Ascending aorta (tissue), 2 donors: ENCODE measurements around the gene RHCE. TPM values are rescaled to one million over a fixed set of nuclear protein-coding genes. Genes with fewer than 3 reads are reported as not detected.
A peak's percentile ranks its signal among the peaks of the same experiment; 100 is the strongest.

Experiments used
- DNase-seq, 2 donors: peaks; one replicate each; pipeline ENCODE4 v3.0.0-alpha.2; 2019; ENCODE audit warnings: low spot score in 2 of 2
- H3K27ac ChIP-seq, 2 donors: fragments of 200-600 bp; sonication (generic); one replicate each; pipeline ENCODE4 v1.5.1; 2016 to 2017; ENCODE audit warnings: mild to moderate bottlenecking in 1 of 2
- H3K27me3 ChIP-seq: fragments of 200-600 bp; sonication (generic); one replicate; pipeline ENCODE4 v1.5.1; 2017
- H3K36me3 ChIP-seq, 2 donors: fragments of 200-600 bp; sonication (generic); one replicate each; pipeline ENCODE4 v1.5.1; 2016
- H3K4me1 ChIP-seq, 2 donors: fragments of 200-600 bp; sonication (generic); one replicate each; pipeline ENCODE4 v1.5.1; 2016 to 2017; ENCODE audit warnings: mild to moderate bottlenecking in 1 of 2
- H3K4me3 ChIP-seq, 2 donors: fragments of 200-600 bp; sonication (generic); one replicate each; pipeline ENCODE4 v1.5.1; 2016 to 2017; ENCODE audit warnings: mild to moderate bottlenecking in 1 of 2
- H3K9me3 ChIP-seq, 2 donors: fragments of 200-600 bp; sonication (generic); one replicate each; pipeline ENCODE4 v1.5.1; 2016
- intact Hi-C: fragments of 100-400 bp; cut with DNase I; formaldehyde crosslinking; loops from one replicate; pipeline ENCODE4 v1.15.1; 2023
- total RNA-seq: library from RNA; depleted of rRNA; stranded (reverse); fragments of >200 nt; gene quantifications from one replicate; pipeline ENCODE4 v1.1.0, GENCODE V29; 2016
- TF ChIP-seq, protein P1 (sequence below), 3 experiments: fragments of 200-600 bp in 2 of 3; fragments of 450-650 bp in 1 of 3; sonication (generic) in 2 of 3; IDR thresholded peaks; one replicate each; pipeline ENCODE4 v1.5.1; 2016 to 2019; ENCODE audit warnings: antibody characterized with exemption in 3 of 3, mild to moderate bottlenecking in 1 of 3, moderate library complexity in 1 of 3

Gene RHCE
- total RNA-seq, 1 donor from 2014 or later, result not detected

DNA sequence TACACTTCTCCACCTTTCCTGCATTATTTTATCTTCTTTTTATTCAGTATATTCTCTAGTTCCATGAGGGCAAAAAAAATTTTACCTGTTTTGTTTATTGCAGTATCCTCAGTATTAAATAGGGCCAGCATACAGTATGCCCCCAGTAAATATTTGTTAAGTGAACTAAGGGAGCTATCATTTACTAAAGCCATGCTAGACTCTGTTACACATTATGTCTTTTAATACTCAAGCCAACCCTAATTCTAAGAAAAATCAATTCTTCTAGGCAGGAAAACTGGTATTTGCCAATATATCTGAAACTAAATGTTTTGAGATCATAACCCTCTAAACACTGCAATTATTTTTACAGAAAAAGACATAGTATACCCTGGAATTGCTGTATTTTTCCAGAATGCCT, 64.2 kb downstream of the RHCE start:
- Histone ChIP-seq H3K27ac (peak overlapping the region; percentile 4 to 14), H3K36me3 (peaks cover 52 to 80% of the 10 kb centered on the region in 2 donors), H3K27me3 (no peaks in the 10 kb centered on the region), H3K4me1 (peaks cover 0 to 5% of the 10 kb centered on the region in 2 donors), H3K9me3 (no peaks in the 10 kb centered on the region), H3K4me3 (no peak overlapping the region)
- TF ChIP-seq, protein P1, sequence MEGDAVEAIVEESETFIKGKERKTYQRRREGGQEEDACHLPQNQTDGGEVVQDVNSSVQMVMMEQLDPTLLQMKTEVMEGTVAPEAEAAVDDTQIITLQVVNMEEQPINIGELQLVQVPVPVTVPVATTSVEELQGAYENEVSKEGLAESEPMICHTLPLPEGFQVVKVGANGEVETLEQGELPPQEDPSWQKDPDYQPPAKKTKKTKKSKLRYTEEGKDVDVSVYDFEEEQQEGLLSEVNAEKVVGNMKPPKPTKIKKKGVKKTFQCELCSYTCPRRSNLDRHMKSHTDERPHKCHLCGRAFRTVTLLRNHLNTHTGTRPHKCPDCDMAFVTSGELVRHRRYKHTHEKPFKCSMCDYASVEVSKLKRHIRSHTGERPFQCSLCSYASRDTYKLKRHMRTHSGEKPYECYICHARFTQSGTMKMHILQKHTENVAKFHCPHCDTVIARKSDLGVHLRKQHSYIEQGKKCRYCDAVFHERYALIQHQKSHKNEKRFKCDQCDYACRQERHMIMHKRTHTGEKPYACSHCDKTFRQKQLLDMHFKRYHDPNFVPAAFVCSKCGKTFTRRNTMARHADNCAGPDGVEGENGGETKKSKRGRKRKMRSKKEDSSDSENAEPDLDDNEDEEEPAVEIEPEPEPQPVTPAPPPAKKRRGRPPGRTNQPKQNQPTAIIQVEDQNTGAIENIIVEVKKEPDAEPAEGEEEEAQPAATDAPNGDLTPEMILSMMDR (IDR thresholded peaks at IDR 0.05), result no peak
- intact Hi-C loops, result no loop called here
- DNase-seq, result no peak

DNA sequence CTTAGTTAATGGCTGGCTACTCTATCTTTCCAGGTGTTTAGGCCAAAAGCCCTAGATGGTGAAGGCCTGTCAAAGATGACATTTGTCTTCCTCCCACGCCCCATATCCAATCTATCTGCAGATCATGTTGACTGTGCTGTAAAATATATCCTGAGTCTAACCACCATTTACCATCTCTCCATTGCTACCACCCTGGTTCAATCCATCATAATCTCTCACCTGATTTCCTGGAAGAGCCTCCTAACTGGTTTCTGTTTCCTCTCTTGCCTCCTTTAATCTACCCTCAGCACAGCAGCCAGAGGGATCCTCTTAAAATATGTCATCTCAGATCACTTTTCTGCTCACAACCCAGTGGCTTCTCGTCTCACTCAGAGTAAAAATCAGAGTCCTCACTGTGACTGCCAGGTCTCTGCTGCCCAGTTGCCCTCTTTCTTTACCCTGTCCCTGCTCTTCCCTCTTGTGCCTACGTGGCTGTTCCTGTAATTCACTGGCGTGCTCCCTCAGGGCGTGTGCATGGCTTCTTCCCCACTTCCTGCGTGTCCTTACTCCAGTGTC, 64.7 kb downstream of the RHCE start:
- intact Hi-C loops, result no loop called here
- peak overlapping the region in 1 of 2 donors; percentile 14 for H3K27ac ChIP-seq
- no peaks in the 10 kb centered on the region for H3K9me3 ChIP-seq
- no peak for DNase-seq
- H3K4me3 ChIP-seq, result no peak overlapping the region
- no peaks in the 10 kb centered on the region for H3K27me3 ChIP-seq
- TF ChIP-seq, protein P1 (IDR thresholded peaks at IDR 0.05), result no peak
- H3K36me3 ChIP-seq, result peaks cover 52 to 75% of the 10 kb centered on the region in 2 donors
- H3K4me1 ChIP-seq, result peaks cover 0 to 5% of the 10 kb centered on the region in 2 donors

DNA sequence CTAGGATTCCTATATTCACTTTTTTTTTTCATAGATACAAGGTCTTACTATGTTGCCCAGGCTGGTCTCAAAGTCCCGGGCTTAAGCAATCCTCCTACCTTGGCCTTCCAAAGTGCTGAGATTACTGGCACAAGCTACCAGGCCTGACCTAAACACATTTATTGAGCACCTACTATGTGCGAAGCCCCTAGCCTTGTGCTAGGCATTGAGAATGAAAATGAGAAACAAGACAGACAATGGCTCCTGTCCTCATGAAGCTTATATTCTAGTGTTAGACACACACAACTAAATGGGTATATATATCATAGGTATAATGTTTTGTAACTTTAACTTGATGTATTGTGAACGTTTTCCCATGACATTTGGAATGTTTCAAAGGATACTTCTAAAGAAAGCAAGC, 71.0 kb downstream of the RHCE start:
- Histone ChIP-seq H3K36me3 (peaks cover 43 to 50% of the 10 kb centered on the region in 2 donors), H3K27me3 (no peaks in the 10 kb centered on the region), H3K4me1 (peaks cover 0 to under 1% of the 10 kb centered on the region in 2 donors), H3K27ac (no peak overlapping the region), H3K4me3 (no peak overlapping the region), H3K9me3 (no peaks in the 10 kb centered on the region)
- no peak for DNase-seq
- intact Hi-C loops, result no loop called here
- TF ChIP-seq, protein P1 (IDR thresholded peaks at IDR 0.05), result no peak

DNA sequence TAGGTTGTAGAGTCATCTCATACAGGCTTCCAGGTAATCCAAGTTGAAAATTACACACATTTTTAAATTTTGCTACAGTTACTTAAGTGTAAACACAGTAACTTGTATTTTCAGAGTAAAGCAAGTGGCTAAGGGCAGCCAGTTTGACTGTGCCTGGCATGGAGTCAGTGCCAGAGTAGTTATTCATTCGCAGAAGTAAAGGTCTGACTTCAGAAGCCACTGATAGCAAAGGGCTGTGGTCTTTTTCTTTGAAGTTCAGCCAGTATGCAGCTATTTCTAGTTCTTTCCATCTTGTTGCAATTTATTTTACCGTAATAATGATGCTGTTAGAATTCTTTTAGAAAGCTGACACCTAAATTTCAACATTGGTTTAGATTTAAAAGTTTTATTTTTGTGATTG, 73.1 kb downstream of the RHCE start:
- H3K36me3 ChIP-seq, result peaks cover 27 to 34% of the 10 kb centered on the region in 2 donors

DNA sequence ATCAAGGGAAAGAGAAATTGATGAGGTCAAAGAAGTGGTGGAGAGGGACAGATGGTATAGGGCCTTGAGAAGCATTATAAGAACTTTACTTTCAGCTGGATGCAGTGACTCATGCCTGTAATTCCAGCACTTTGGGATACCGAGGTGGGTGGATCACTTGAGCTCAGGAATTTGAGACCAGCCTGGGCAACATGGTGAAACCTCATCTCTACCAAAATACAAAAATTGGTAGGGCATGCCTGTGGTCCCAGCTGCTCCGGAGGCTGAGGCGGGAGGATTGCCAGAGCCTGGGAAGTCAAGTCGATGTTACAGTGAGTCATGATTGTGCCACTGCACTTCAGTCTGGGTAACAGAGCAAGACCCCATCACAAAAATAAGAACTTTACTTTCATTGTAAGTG, 76.8 kb downstream of the RHCE start:
- H3K27me3 ChIP-seq, result no peaks in the 10 kb centered on the region
- H3K27ac ChIP-seq, result no peak overlapping the region
- no peak overlapping the region for H3K4me3 ChIP-seq
- peaks cover 7 to 24% of the 10 kb centered on the region in 2 donors for H3K4me1 ChIP-seq
- intact Hi-C loops, result no loop called here
- TF ChIP-seq, protein P1 (IDR thresholded peaks at IDR 0.05), result no peak
- DNase-seq, result no peak
- H3K36me3 ChIP-seq, result peaks cover 20 to 25% of the 10 kb centered on the region in 2 donors
- H3K9me3 ChIP-seq, result no peaks in the 10 kb centered on the region

More for the DNA sequence above, 73.1 kb downstream of the RHCE start:
- TF ChIP-seq, protein P1 (IDR thresholded peaks at IDR 0.05), result no peak
- Histone ChIP-seq H3K27ac (no peak overlapping the region), H3K4me3 (no peak overlapping the region), H3K27me3 (no peaks in the 10 kb centered on the region), H3K9me3 (no peaks in the 10 kb centered on the region), H3K4me1 (peaks cover 0 to 9% of the 10 kb centered on the region in 2 donors)
- intact Hi-C loops, result no loop called here
- no peak for DNase-seq
